ENCODE data around the gene MAP3K7. TPM values are rescaled to one million over a fixed set of nuclear protein-coding genes. Genes with fewer than 3 reads are reported as not detected.

The MAP3K7 gene
- total RNA-seq, 1 donor from 2014 or later = 20.6 TPM

DNA sequence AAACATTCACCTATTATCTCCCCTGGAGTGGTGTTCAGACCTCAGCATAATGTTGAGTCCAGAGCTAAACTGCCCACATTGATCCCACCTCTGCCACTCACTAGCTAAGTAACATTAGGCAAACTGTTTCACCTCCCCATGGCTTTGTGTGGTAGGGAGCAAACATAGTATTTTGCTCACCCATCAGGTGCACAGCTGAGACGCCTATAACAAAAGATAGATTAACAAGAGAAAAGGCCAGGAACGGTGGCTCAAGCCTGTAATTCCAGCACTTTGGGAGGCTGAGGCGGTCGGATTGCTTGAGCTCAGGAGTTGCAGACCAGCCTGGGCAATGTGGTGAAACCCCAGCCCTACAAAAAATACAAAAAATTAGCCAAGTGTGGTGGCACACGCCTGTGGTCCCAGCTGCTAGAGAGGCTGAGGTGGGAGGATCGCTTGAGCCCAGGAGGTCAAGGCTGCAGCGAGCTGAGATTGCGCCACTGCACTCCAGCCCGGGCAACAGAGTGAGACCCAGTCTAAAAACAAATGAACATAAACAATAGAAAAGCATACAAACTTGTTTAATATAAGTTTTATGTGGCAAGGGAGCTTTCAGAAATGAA, 91.6 kb downstream of the MAP3K7 start:
- TF ChIP-seq CTCF (IDR thresholded peaks at IDR 0.05; ENCODE audit: borderline replicate concordance) = no peak
- no peak overlapping the region for H3K27ac ChIP-seq (replicated peaks)
- intact Hi-C loops (cut with micrococcal nuclease) = no loop called here

DNA sequence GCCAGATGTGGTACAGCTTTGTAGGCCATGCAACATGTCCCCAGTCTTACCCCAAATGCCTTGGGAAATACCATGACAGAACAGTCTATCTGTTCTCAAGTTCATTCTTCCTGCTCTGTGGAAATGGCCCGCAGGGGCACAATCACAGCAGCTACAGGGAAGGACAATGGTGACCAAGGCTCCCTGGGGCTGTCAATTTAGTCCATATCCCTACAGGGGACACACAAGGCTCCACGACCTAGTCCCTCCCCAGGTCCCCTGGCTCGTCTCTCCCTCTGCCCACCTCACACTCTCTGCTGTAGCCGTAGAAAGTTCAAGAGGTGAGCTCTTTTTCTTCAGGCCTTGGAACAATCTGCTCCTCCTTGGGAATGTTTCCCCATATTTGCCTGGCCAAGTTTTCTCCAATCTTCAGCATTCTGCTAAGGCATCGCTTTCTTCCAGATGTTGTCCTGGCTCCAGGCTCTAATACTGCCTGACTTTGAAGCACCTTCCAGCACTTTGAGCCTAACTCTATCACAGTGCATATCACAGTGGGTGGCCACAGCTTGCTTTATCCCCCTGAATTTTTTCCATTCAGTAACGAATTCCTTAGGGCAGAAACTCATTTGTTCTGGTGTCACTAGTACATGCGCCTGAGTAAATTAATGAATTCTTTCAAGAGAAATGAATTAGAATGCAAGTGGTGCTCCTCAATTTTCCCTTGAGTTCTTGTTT, 92.6 kb downstream of the MAP3K7 start:
- Histone ChIP-seq H3K4me1 (no peaks in the 10 kb centered on the region), H3K4me3 (no peak overlapping the region), H3K27me3 (ENCODE audit: low read depth) (peaks cover 3% of the 10 kb centered on the region), H3K9me3 (replicated peaks) (no peaks in the 10 kb centered on the region), H3K36me3 (no peaks in the 10 kb centered on the region), H3K27ac (replicated peaks) (no peak overlapping the region)
- no peak for DNase-seq
- intact Hi-C loops (cut with micrococcal nuclease) = no loop called here
- TF ChIP-seq CTCF (IDR thresholded peaks at IDR 0.05; ENCODE audit: borderline replicate concordance) = no peak

More for the DNA sequence above, 91.6 kb downstream of the MAP3K7 start:
- no peak overlapping the region for H3K4me3 ChIP-seq
- H3K27me3 ChIP-seq (ENCODE audit: low read depth) = peaks cover 3% of the 10 kb centered on the region
- no peaks in the 10 kb centered on the region for H3K36me3 ChIP-seq
- H3K4me1 ChIP-seq = no peaks in the 10 kb centered on the region
- no peaks in the 10 kb centered on the region for H3K9me3 ChIP-seq (replicated peaks)
- no peak for DNase-seq

DNA sequence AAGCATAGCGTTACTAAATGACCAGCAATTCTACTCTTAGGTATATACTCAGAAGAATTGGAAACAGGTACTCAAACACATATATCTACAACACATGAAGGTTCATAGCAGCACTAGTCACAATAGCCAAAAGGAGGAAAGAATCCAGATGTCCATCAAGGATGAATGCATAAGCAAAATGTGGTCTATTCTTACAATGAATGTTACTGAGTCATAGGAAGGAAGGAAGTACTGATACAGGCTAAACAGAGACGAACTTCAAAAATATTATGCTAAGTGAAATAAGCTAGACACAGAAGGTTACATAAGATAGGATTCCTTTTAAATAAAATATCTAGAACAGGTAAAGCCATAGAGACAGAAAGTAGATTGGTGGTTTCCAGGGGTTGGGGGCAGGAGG, 93.5 kb downstream of the MAP3K7 start:
- Histone ChIP-seq H3K36me3 (no peaks in the 10 kb centered on the region), H3K27ac (replicated peaks) (no peak overlapping the region), H3K9me3 (replicated peaks) (no peaks in the 10 kb centered on the region), H3K4me3 (no peak overlapping the region), H3K4me1 (no peaks in the 10 kb centered on the region), H3K27me3 (ENCODE audit: low read depth) (peaks cover 3% of the 10 kb centered on the region)
- intact Hi-C loops (cut with micrococcal nuclease) = no loop called here
- TF ChIP-seq CTCF (IDR thresholded peaks at IDR 0.05; ENCODE audit: borderline replicate concordance) = no peak
- no peak for DNase-seq

GRCh38 chr6:90492798-90493197, 94.1 kb downstream of the MAP3K7 start:
- intact Hi-C loops (cut with micrococcal nuclease) = no loop called here
- Histone ChIP-seq H3K27me3 (ENCODE audit: low read depth) (peaks cover 3% of the 10 kb centered on the region), H3K36me3 (no peaks in the 10 kb centered on the region), H3K27ac (replicated peaks) (no peak overlapping the region), H3K9me3 (replicated peaks) (no peaks in the 10 kb centered on the region), H3K4me3 (no peak overlapping the region), H3K4me1 (no peaks in the 10 kb centered on the region)
- no peak for TF ChIP-seq CTCF (IDR thresholded peaks at IDR 0.05; ENCODE audit: borderline replicate concordance)
- no peak for DNase-seq

DNA sequence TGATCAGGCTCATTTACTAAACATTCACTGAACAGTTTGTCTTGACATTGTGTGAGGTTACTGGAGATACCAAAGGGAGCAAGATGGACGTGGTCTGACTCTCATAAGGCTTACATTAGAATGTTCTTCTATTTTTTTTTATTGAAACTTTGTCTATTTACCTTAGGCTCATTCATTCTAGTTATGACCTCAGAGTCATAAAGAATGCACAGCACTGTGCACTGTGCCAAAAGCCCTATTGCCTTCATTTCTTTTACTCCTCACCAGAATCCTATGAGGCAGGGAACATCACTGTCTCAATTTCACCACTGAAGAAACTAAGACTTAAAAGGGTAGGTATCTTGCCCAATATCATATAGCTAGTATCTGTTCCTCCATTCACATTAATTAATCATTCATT, 94.5 kb downstream of the MAP3K7 start:
- no peaks in the 10 kb centered on the region for H3K9me3 ChIP-seq (replicated peaks)
- TF ChIP-seq CTCF (IDR thresholded peaks at IDR 0.05; ENCODE audit: borderline replicate concordance) = no peak
- H3K27ac ChIP-seq (replicated peaks) = no peak overlapping the region
- no peaks in the 10 kb centered on the region for H3K4me1 ChIP-seq
- intact Hi-C loops (cut with micrococcal nuclease) = no loop called here
- no peaks in the 10 kb centered on the region for H3K36me3 ChIP-seq
- peaks cover 3% of the 10 kb centered on the region for H3K27me3 ChIP-seq (ENCODE audit: low read depth)
- no peak for DNase-seq
- H3K4me3 ChIP-seq = no peak overlapping the region
